ENCODE results near the gene FGF22.

DNA sequence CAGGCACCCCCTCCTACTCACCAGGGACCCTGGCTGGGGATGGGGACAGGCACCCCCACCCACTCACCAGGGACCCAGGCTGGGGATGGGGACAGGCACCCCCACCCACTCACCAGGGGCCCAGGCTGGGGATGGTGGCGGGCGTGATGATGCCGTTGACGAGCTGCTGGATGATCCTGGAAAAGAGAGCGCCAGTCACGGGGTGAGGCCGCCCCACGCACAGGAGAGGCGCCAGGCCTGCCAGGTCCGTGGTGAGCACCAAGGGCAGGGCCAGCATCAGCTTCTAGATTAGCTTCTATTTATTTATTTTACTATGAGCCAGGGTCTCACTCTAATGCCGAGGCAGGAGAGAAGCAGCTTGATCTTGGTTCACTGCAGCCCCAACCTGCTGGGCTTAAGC, 10.4 kb downstream of the FGF22 start:
- TF ChIP-seq, protein P1, sequence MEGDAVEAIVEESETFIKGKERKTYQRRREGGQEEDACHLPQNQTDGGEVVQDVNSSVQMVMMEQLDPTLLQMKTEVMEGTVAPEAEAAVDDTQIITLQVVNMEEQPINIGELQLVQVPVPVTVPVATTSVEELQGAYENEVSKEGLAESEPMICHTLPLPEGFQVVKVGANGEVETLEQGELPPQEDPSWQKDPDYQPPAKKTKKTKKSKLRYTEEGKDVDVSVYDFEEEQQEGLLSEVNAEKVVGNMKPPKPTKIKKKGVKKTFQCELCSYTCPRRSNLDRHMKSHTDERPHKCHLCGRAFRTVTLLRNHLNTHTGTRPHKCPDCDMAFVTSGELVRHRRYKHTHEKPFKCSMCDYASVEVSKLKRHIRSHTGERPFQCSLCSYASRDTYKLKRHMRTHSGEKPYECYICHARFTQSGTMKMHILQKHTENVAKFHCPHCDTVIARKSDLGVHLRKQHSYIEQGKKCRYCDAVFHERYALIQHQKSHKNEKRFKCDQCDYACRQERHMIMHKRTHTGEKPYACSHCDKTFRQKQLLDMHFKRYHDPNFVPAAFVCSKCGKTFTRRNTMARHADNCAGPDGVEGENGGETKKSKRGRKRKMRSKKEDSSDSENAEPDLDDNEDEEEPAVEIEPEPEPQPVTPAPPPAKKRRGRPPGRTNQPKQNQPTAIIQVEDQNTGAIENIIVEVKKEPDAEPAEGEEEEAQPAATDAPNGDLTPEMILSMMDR (IDR thresholded peaks at IDR 0.05; ENCODE audit: low read depth, low read length): no peak
- TF ChIP-seq POLR2A (IDR thresholded peaks at IDR 0.05; ENCODE audit: extremely low read depth, insufficient read length): no peak

Data from NB4 (cell line).